Epithelial cell of esophagus (primary cell): ENCODE data around the gene PTPRE.

Experiments used
- DNase-seq: peaks from one replicate; pipeline ENCODE4 v3.0.0; 2010; ENCODE audit warnings: low read depth
- H3K4me3 ChIP-seq: 2 replicates; pipeline ENCODE4 v1.5.1; 2011; ENCODE audit warnings: mild to moderate bottlenecking, low read length, control low read depth
- TF ChIP-seq, protein P1 (sequence below): IDR thresholded peaks from 2 replicates; pipeline ENCODE4 v1.5.1; 2011; ENCODE audit warnings: low read depth, mild to moderate bottlenecking, low read length, control low read depth, inconsistent platforms; ENCODE audit not compliant: insufficient read depth; ENCODE audit errors: missing control alignments

PTPRE gene

DNA sequence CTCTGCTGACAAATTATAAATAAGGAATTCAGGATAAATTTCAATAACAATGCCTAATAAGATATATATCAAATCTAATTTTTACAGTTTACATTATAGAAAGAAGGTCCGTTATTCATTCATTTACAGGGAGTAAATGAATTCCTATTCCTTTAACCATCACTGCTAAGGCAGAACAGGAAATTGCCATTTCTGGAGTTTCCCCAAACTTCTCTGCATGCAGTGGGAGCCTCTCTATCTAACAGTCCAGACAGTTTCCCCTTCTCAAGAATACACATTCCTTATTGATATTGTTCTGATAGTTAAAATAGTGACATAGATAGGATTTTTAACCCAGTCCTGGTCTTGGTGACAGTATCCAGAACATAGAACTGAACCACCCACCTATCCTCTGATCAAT, 195.0 kb downstream of the PTPRE start:
- no peak for DNase-seq
- H3K4me3 ChIP-seq, result no peak overlapping the region
- TF ChIP-seq, protein P1, sequence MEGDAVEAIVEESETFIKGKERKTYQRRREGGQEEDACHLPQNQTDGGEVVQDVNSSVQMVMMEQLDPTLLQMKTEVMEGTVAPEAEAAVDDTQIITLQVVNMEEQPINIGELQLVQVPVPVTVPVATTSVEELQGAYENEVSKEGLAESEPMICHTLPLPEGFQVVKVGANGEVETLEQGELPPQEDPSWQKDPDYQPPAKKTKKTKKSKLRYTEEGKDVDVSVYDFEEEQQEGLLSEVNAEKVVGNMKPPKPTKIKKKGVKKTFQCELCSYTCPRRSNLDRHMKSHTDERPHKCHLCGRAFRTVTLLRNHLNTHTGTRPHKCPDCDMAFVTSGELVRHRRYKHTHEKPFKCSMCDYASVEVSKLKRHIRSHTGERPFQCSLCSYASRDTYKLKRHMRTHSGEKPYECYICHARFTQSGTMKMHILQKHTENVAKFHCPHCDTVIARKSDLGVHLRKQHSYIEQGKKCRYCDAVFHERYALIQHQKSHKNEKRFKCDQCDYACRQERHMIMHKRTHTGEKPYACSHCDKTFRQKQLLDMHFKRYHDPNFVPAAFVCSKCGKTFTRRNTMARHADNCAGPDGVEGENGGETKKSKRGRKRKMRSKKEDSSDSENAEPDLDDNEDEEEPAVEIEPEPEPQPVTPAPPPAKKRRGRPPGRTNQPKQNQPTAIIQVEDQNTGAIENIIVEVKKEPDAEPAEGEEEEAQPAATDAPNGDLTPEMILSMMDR, result no peak

DNA sequence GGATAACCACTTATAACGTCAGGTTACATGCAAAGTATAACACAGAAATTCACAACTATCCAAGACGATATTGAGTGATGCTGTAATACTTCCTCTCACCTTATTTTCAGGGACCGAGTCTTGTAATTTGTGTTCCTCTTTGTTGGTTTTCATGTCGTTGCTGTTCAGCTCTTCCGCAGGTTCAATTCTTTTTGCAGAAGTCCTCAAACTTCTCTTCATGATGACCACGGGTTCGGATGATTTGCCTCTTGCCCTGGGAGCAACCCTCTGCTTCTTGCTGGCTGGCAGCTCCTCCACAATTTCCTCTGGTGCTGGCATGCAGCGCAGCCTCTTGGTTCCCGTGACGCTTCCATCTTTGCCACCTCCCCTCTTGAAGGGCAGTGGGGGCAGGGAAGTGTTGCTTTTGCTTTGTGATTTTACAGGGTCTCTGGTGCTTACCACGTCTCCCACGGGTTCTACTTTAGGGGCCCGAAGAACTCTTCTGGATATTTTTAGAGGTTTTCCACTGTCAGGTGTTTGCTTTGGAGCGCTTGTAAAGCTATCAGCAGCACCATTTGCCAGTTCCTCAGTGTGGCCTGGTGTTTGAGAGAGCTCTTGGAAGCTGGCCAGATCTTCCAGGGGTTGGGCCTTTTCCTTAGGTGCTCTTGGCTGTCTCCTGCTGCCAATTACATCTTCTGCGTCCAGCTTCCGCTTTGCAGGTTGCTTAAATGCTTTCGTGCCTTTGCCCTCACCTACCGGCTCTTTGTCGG, 195.8 kb downstream of the PTPRE start:
- no peak for DNase-seq
- H3K4me3 ChIP-seq, result no peak overlapping the region
- TF ChIP-seq, protein P1, result no peak

DNA sequence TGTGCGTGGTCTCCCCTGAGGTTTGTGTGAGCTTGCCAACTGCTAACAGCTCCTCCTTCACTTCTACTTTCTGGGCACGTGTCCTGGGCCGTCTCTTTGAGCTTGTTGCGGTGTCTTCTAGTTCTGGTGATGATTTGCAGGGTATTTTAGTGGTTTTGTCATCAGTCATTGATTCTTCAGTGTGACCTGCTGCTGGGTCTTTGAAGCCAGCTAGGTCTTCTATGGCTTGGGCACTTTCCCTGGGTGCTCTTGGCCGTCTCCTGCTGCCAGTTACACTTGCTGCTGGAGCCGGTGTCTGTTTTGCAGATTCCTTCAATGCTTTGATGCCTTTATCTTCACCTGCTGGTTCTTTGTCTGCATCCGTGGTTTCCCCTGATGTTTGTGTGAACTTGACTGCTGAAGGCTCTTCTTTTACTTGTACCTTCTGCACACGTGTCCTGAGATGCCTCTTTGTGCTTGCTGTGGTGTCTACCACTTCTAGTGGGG, 196.4 kb downstream of the PTPRE start:
- TF ChIP-seq, protein P1, result no peak
- no peak overlapping the region for H3K4me3 ChIP-seq
- DNase-seq, result no peak

DNA sequence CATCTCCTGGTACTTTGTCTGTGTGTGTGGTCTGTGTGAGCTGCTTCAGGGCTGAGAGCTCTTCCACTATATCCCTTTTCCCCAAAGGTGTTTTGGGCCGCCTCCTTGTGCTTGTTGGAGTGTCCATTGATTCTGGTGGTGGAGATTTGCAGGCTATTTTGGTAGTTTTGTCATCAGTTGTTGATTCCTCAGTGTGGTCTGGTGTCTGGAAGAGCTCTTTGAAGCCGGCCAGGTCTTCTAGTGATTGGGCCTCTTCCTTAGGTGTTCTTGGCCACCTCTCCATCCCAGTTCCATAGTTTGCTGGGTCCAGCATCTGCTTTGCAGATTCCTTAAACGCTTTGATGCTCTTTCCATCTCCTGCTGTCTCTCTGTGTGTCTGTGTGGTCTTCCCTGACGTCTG, 198.5 kb downstream of the PTPRE start:
- TF ChIP-seq, protein P1, result no peak
- no peak for DNase-seq
- no peak overlapping the region for H3K4me3 ChIP-seq

DNA sequence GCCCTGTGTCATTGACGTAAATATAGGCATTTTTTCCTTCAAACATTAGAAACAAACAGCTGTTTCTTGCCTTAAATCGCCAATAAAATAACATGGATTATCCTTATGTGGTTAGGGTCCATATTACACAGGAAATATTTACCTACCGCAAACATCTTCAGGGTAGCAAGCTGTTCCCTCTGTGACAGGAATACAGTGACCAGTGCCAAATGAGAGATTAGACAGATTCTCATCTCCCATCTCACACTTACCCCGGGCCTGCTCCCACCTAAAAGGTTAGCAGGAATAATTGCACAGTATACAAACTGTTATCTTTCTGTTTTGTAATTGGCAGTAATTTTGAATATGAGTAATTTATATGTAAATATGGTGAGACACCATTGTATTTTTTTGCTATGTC, 202.8 kb downstream of the PTPRE start:
- DNase-seq, result no peak
- TF ChIP-seq, protein P1, result no peak
- H3K4me3 ChIP-seq, result no peak overlapping the region

DNA sequence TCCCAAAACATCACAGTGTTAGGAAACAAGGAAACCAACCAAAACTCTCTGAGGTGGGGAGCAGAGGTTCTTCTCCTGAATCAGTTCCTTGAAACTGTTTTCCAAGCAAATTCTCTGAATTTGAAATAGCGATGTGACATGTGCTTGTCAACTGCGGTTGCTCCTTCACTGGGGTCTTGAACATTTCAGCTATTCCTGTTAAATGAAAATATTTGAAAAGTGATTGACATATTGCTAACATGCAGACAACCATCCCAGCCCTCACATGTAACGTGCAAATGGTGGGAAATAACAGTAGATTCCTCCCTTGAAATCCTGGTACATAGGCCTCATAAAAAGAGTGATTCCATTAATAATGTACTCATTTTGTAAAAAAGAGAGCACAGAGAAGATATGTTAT, 203.4 kb downstream of the PTPRE start:
- H3K4me3 ChIP-seq, result no peak overlapping the region
- TF ChIP-seq, protein P1, result no peak
- no peak for DNase-seq

DNA sequence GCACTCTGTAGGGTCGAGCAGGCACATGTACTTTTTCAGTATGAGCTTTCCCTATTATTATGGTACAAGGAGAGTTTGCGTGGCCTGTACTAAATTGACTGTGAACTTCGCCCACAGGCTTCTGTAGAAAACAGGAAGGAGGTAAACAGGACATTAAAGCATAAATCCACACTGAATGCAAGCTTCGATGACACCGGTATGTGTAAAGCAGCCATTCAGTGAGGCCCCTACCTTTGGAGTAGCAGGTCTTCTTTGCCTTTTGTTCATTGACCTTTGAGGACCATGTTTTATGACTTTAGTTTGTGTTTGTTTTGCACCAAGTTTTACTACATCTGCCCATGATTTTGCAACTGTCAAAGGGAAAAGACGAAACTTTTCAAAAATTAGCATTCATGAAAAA, 204.8 kb downstream of the PTPRE start:
- H3K4me3 ChIP-seq, result no peak overlapping the region
- TF ChIP-seq, protein P1, result no peak
- DNase-seq, result no peak
